HepG2 (cell line): ENCODE measurements around the gene HSPA5. TPM values are rescaled to one million over a fixed set of nuclear protein-coding genes. Genes with fewer than 3 reads are reported as not detected.
A peak's percentile ranks its signal among the peaks of the same experiment; 100 is the strongest.

Source experiments
- ERF ChIP-seq: IDR thresholded peaks from 2 replicates; pipeline ENCODE4 v1.6.1; 2018; ENCODE audit warnings: missing biosample characterization, missing genetic modification reagents
- FOXK1 ChIP-seq: sonication (generic); formaldehyde crosslinking; IDR thresholded peaks from 2 replicates; pipeline ENCODE4 v1.4.0; 2020; ENCODE audit warnings: low read depth, missing genetic modification reagents, borderline replicate concordance
- IRF2 ChIP-seq: IDR thresholded peaks from 2 replicates; pipeline ENCODE4 v1.6.1; 2018; ENCODE audit warnings: missing genetic modification reagents, missing compliant biosample characterization
- KDM5A ChIP-seq: fragments of 200-600 bp; sonication (generic); IDR thresholded peaks from 2 replicates; pipeline ENCODE4 v1.7.0; 2018; ENCODE audit warnings: antibody characterized with exemption, mild to moderate bottlenecking, low read length, borderline replicate concordance
- MAZ ChIP-seq, 2 experiments: sonication (generic) in 1 of 2; formaldehyde crosslinking in 1 of 2; IDR thresholded peaks; 2 replicates each; pipeline versions ENCODE4 v1.5.0 to v1.6.1; 2012 to 2020; ENCODE audit warnings: low read depth in 2 of 2, mild to moderate bottlenecking in 2 of 2, borderline replicate concordance in 1 of 2, improper control_type of control experiment in 1 of 2, low read length in 1 of 2, missing genetic modification reagents in 1 of 2, moderate library complexity in 1 of 2
- MYC ChIP-seq: sonication (generic); formaldehyde crosslinking; IDR thresholded peaks from 2 replicates; pipeline ENCODE4 v1.9.0; 2021; ENCODE audit warnings: missing genetic modification reagents, borderline replicate concordance
- NCOR1 ChIP-seq: fragments of 200-600 bp; sonication (generic); IDR thresholded peaks from 2 replicates; pipeline ENCODE4 v1.7.0; 2017; ENCODE audit warnings: antibody characterized with exemption, low read length, borderline replicate concordance
- SMAD1 ChIP-seq: sonication (generic); formaldehyde crosslinking; IDR thresholded peaks from 2 replicates; pipeline ENCODE4 v1.4.0; 2020; ENCODE audit warnings: missing genetic modification reagents, low read depth, mild to moderate bottlenecking, borderline replicate concordance
- TBX2 ChIP-seq: sonication (generic); formaldehyde crosslinking; IDR thresholded peaks from 2 replicates; pipeline ENCODE4 v1.5.0; 2020; ENCODE audit warnings: missing genetic modification reagents, mild to moderate bottlenecking, borderline replicate concordance
- TCF7 ChIP-seq: sonication (generic); IDR thresholded peaks from 2 replicates; pipeline ENCODE4 v1.6.1; 2016; ENCODE audit warnings: antibody characterized with exemption, low read depth
- ZNF280B ChIP-seq: sonication (generic); formaldehyde crosslinking; IDR thresholded peaks from 2 replicates; pipeline ENCODE4 v1.5.0; 2020; ENCODE audit warnings: missing genetic modification reagents, mild to moderate bottlenecking, borderline replicate concordance
- ZNF350 ChIP-seq: sonication (generic); formaldehyde crosslinking; IDR thresholded peaks from 2 replicates; pipeline ENCODE4 v1.4.0; 2020; ENCODE audit warnings: mild to moderate bottlenecking, low read depth, missing genetic modification reagents, borderline replicate concordance
- ZNF598 ChIP-seq: sonication (generic); formaldehyde crosslinking; IDR thresholded peaks from 2 replicates; pipeline ENCODE4 v1.5.1; 2020; ENCODE audit warnings: mild to moderate bottlenecking, missing genetic modification reagents, borderline replicate concordance
- ZNF615 ChIP-seq: sonication (generic); formaldehyde crosslinking; IDR thresholded peaks from 2 replicates; pipeline ENCODE4 v1.5.0; 2020; ENCODE audit warnings: mild to moderate bottlenecking, missing genetic modification reagents, borderline replicate concordance
- polyA plus RNA-seq, 8 experiments: library from polyadenylated mRNA; depleted of rRNA in 3 of 8; stranded (reverse) in 7 of 8; unstranded in 1 of 8; fragments of >200 nt; fragmentation: Illumina TruSeq in 4 of 8; extraction: Trizol in 4 of 8; gene quantifications; 2 replicates each; pipeline versions ENCODE4 v1.2.1 to v1.2.3, GENCODE V29; 2011 to 2016; ENCODE audit warnings: low read depth in 4 of 8, missing spikeins in 1 of 8, mixed read lengths in 1 of 8; ENCODE audit not compliant: insufficient read depth in 1 of 8
- total RNA-seq, 5 experiments: library from RNA; depleted of rRNA; stranded (reverse); fragments of >200 nt; fragmentation: Illumina TruSeq; extraction: Trizol; gene quantifications; 2 replicates each; pipeline ENCODE4 v1.2.3, GENCODE V29; 2016; ENCODE audit warnings: low read depth in 1 of 5
- TF ChIP-seq, protein P1 (sequence below): sonication (generic); formaldehyde crosslinking; IDR thresholded peaks from 2 replicates; pipeline ENCODE4 v1.4.0; 2020; ENCODE audit warnings: missing genetic modification reagents, borderline replicate concordance
- TF ChIP-seq, protein P2 (sequence below): sonication (generic); formaldehyde crosslinking; IDR thresholded peaks from 2 replicates; pipeline ENCODE4 v1.5.0; 2020; ENCODE audit warnings: missing genetic modification reagents
- TF ChIP-seq, protein P3 (sequence below): sonication (generic); formaldehyde crosslinking; IDR thresholded peaks from 2 replicates; pipeline ENCODE4 v1.4.0; 2020; ENCODE audit warnings: missing genetic modification reagents, borderline replicate concordance
- TF ChIP-seq, protein P4 (sequence below): sonication (generic); formaldehyde crosslinking; IDR thresholded peaks from 2 replicates; pipeline ENCODE4 v1.4.0; 2020; ENCODE audit warnings: missing genetic modification reagents

Gene HSPA5
- total and polyA plus RNA-seq, 2 of the 13 experiments (the other 11 are each of a cell fraction or from before 2014, with no cell fraction given) = 201 to 206 TPM

- no peak for TF ChIP-seq NCOR1
- no peak for TF ChIP-seq ZNF615 (CRISPR knock-in tag)
- peak; percentile 83 for TF ChIP-seq KDM5A
- TF ChIP-seq, protein P1, sequence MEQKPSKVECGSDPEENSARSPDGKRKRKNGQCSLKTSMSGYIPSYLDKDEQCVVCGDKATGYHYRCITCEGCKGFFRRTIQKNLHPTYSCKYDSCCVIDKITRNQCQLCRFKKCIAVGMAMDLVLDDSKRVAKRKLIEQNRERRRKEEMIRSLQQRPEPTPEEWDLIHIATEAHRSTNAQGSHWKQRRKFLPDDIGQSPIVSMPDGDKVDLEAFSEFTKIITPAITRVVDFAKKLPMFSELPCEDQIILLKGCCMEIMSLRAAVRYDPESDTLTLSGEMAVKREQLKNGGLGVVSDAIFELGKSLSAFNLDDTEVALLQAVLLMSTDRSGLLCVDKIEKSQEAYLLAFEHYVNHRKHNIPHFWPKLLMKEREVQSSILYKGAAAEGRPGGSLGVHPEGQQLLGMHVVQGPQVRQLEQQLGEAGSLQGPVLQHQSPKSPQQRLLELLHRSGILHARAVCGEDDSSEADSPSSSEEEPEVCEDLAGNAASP (CRISPR knock-in tag) = peak; percentile 25; the same call in 1 of the 2 replicates
- peak; percentile 77; the same call in 1 of the 2 replicates for TF ChIP-seq TBX2 (CRISPR knock-in tag)
- TF ChIP-seq ZNF350 (CRISPR knock-in tag) = peak; percentile 93
- TF ChIP-seq MYC = no peak
- TF ChIP-seq MAZ (IDR thresholded peaks at IDR 0.05; ENCODE audit: borderline replicate concordance, low read depth, low read length) = peak; percentile 86
- no peak; the same call in 1 of the 2 replicates for TF ChIP-seq MAZ (CRISPR knock-in tag; IDR thresholded peaks at IDR 0.05; ENCODE audit: low read depth)
- no peak for TF ChIP-seq SMAD1 (CRISPR knock-in tag)
- no peak for TF ChIP-seq TCF7
- TF ChIP-seq, protein P2, sequence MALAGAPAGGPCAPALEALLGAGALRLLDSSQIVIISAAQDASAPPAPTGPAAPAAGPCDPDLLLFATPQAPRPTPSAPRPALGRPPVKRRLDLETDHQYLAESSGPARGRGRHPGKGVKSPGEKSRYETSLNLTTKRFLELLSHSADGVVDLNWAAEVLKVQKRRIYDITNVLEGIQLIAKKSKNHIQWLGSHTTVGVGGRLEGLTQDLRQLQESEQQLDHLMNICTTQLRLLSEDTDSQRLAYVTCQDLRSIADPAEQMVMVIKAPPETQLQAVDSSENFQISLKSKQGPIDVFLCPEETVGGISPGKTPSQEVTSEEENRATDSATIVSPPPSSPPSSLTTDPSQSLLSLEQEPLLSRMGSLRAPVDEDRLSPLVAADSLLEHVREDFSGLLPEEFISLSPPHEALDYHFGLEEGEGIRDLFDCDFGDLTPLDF = no peak; the same call in 1 of the 2 replicates
- TF ChIP-seq, protein P3, sequence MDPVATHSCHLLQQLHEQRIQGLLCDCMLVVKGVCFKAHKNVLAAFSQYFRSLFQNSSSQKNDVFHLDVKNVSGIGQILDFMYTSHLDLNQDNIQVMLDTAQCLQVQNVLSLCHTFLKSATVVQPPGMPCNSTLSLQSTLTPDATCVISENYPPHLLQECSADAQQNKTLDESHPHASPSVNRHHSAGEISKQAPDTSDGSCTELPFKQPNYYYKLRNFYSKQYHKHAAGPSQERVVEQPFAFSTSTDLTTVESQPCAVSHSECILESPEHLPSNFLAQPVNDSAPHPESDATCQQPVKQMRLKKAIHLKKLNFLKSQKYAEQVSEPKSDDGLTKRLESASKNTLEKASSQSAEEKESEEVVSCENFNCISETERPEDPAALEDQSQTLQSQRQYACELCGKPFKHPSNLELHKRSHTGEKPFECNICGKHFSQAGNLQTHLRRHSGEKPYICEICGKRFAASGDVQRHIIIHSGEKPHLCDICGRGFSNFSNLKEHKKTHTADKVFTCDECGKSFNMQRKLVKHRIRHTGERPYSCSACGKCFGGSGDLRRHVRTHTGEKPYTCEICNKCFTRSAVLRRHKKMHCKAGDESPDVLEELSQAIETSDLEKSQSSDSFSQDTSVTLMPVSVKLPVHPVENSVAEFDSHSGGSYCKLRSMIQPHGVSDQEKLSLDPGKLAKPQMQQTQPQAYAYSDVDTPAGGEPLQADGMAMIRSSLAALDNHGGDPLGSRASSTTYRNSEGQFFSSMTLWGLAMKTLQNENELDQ = no peak
- TF ChIP-seq ZNF598 = no peak
- TF ChIP-seq FOXK1 = peak; percentile 69; the same call in 1 of the 2 replicates
- peak; percentile 89 for TF ChIP-seq ERF (CRISPR knock-in tag)
- no peak for TF ChIP-seq ZNF280B (CRISPR knock-in tag)
- TF ChIP-seq, protein P4, sequence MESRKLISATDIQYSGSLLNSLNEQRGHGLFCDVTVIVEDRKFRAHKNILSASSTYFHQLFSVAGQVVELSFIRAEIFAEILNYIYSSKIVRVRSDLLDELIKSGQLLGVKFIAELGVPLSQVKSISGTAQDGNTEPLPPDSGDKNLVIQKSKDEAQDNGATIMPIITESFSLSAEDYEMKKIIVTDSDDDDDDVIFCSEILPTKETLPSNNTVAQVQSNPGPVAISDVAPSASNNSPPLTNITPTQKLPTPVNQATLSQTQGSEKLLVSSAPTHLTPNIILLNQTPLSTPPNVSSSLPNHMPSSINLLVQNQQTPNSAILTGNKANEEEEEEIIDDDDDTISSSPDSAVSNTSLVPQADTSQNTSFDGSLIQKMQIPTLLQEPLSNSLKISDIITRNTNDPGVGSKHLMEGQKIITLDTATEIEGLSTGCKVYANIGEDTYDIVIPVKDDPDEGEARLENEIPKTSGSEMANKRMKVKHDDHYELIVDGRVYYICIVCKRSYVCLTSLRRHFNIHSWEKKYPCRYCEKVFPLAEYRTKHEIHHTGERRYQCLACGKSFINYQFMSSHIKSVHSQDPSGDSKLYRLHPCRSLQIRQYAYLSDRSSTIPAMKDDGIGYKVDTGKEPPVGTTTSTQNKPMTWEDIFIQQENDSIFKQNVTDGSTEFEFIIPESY = peak; percentile 79
- peak; percentile 93; the same call in 1 of the 2 replicates for TF ChIP-seq IRF2 (CRISPR knock-in tag)
Observed at GRCh38 chr9:125189361-125190289, 51.5 kb downstream of the HSPA5 start, which contains the start of gene PPP6C (continued).
